GM18507 (cell line): ENCODE data around the gene COL13A1.

ENCODE experiments used
- DNase-seq: peaks from one replicate; pipeline ENCODE4 v3.0.0; 2011; ENCODE audit warnings: low read depth; ENCODE audit not compliant: insufficient read length; ENCODE audit errors: extremely low spot score
- FAIRE-seq: peaks from 2 replicates; lab custom pipeline; 2011; peaks lifted over from hg19 to GRCh38; lab: Jason Lieb, UNC

The COL13A1 gene

GRCh38 chr10:69878038-69878437 is 76.3 kb downstream of the COL13A1 start:
- DNase-seq (no peak), FAIRE-seq (no peak)

- FAIRE-seq (no peak), DNase-seq (no peak)
Observed at GRCh38 chr10:69878951-69879350, 77.2 kb downstream of the COL13A1 start.

- DNase-seq (no peak), FAIRE-seq (no peak)
Observed at GRCh38 chr10:69879634-69880257, 78.0 kb downstream of the COL13A1 start.

- FAIRE-seq = no peak
- no peak for DNase-seq
Observed at GRCh38 chr10:69880301-69881081, 78.8 kb downstream of the COL13A1 start.

- FAIRE-seq = no peak
Observed at GRCh38 chr10:69881202-69881601, 79.5 kb downstream of the COL13A1 start.

GRCh38 chr10:69883310-69884023 is 81.8 kb downstream of the COL13A1 start:
- FAIRE-seq = no peak
- DNase-seq = no peak

More at GRCh38 chr10:69881202-69881601, 79.5 kb downstream of the COL13A1 start:
- DNase-seq = no peak

GRCh38 chr10:69884024-69884367 is 82.3 kb downstream of the COL13A1 start:
- no peak for FAIRE-seq
- DNase-seq = no peak

- FAIRE-seq (no peak), DNase-seq (no peak)
Observed at GRCh38 chr10:69884686-69885085, 83.0 kb downstream of the COL13A1 start.

- DNase-seq (no peak), FAIRE-seq (no peak)
Observed at GRCh38 chr10:69885379-69886013, 83.8 kb downstream of the COL13A1 start.

- DNase-seq (no peak), FAIRE-seq (no peak)
Observed at GRCh38 chr10:69888882-69889584, 87.3 kb downstream of the COL13A1 start.

GRCh38 chr10:69890065-69890847 is 88.5 kb downstream of the COL13A1 start:
- no peak for DNase-seq
- FAIRE-seq = no peak

GRCh38 chr10:69891057-69891617 is 89.4 kb downstream of the COL13A1 start:
- no peak for DNase-seq
- FAIRE-seq = no peak

GRCh38 chr10:69892406-69892805 is 90.7 kb downstream of the COL13A1 start:
- DNase-seq (no peak), FAIRE-seq (no peak)

GRCh38 chr10:69892816-69893215 is 91.1 kb downstream of the COL13A1 start:
- DNase-seq (no peak), FAIRE-seq (no peak)

- FAIRE-seq (no peak), DNase-seq (no peak)
Observed at GRCh38 chr10:69893271-69893900, 91.7 kb downstream of the COL13A1 start.

GRCh38 chr10:69894156-69894555 is 92.5 kb downstream of the COL13A1 start:
- DNase-seq (no peak), FAIRE-seq (no peak)

- no peak for FAIRE-seq
- no peak for DNase-seq
Observed at GRCh38 chr10:69895759-69896158, 94.1 kb downstream of the COL13A1 start.

GRCh38 chr10:69896606-69897231 is 95.0 kb downstream of the COL13A1 start:
- DNase-seq (no peak), FAIRE-seq (no peak)
